GM18498 (cell line): ENCODE results near the gene HEXA.
A peak's percentile ranks its signal among the peaks of the same experiment; 100 is the strongest.

Source experiments
- ATAC-seq: cut with Tn5 transposase; IDR thresholded peaks from one replicate; pipeline ENCODE4 v1.9.1; 2021; ENCODE audit warnings: mild to moderate bottlenecking, moderate library complexity; ENCODE audit not compliant: unreplicated experiment

Gene HEXA

GRCh38 chr15:72377331-72377730 lies 1.5 kb upstream of the HEXA start:
- no peak for ATAC-seq

GRCh38 chr15:72375501-72375845 lies 341 bp downstream of the HEXA start:
- ATAC-seq: peak; percentile 58

GRCh38 chr15:72372361-72372760 lies 3.5 kb downstream of the HEXA start:
- no peak for ATAC-seq

GRCh38 chr15:72369964-72370363 lies 5.8 kb downstream of the HEXA start:
- ATAC-seq: no peak

GRCh38 chr15:72368899-72369298 lies 6.9 kb downstream of the HEXA start:
- no peak for ATAC-seq

GRCh38 chr15:72368325-72368724 lies 7.5 kb downstream of the HEXA start:
- no peak for ATAC-seq

- peak; percentile 76 for ATAC-seq
Observed at GRCh38 chr15:72365844-72366243, 10.0 kb downstream of the HEXA start.

- no peak for ATAC-seq
Observed at GRCh38 chr15:72361176-72361575, 14.6 kb downstream of the HEXA start.

- no peak for ATAC-seq
Observed at GRCh38 chr15:72358650-72359171, 17.1 kb downstream of the HEXA start.

GRCh38 chr15:72358121-72358520 lies 17.7 kb downstream of the HEXA start:
- no peak for ATAC-seq

GRCh38 chr15:72354496-72354895 lies 21.3 kb downstream of the HEXA start:
- ATAC-seq: no peak

GRCh38 chr15:72353266-72353665 lies 22.5 kb downstream of the HEXA start:
- no peak for ATAC-seq

GRCh38 chr15:72345806-72346205 lies 30.0 kb downstream of the HEXA start:
- ATAC-seq: no peak

- ATAC-seq: no peak
Observed at GRCh38 chr15:72345280-72345679, 30.5 kb downstream of the HEXA start.

- ATAC-seq: no peak
Observed at GRCh38 chr15:72344602-72345001, 31.2 kb downstream of the HEXA start.

GRCh38 chr15:72342385-72342784 lies 33.4 kb downstream of the HEXA start:
- ATAC-seq: no peak

GRCh38 chr15:72341361-72341760 lies 34.5 kb downstream of the HEXA start:
- no peak for ATAC-seq

- ATAC-seq: no peak
Observed at GRCh38 chr15:72340366-72340765, 35.4 kb downstream of the HEXA start.

GRCh38 chr15:72339777-72340177 lies 36.0 kb downstream of the HEXA start:
- ATAC-seq: no peak

GRCh38 chr15:72338617-72339321 lies 37.0 kb downstream of the HEXA start:
- no peak for ATAC-seq

GRCh38 chr15:72338148-72338547 lies 37.7 kb downstream of the HEXA start:
- ATAC-seq: no peak

GRCh38 chr15:72334842-72335241 lies 41.0 kb downstream of the HEXA start:
- ATAC-seq: no peak

- no peak for ATAC-seq
Observed at GRCh38 chr15:72331021-72331420, 44.8 kb downstream of the HEXA start.
